LNCAP (cell line): ENCODE results near the gene VWA7.

ENCODE experiments used
- CTCF ChIP-seq: fragments of 450-650 bp; IDR thresholded peaks from 2 replicates; pipeline ENCODE4 v1.5.1; 2017; ENCODE audit warnings: mild to moderate bottlenecking

VWA7 gene

GRCh38 chr6:31771992-31772358 lies 5.2 kb downstream of the VWA7 start:
- no peak for TF ChIP-seq CTCF

- TF ChIP-seq CTCF = no peak
Observed at GRCh38 chr6:31770860-31771259, 6.3 kb downstream of the VWA7 start.

GRCh38 chr6:31769684-31770371 lies 7.3 kb downstream of the VWA7 start:
- TF ChIP-seq CTCF = peak; percentile 80

GRCh38 chr6:31768363-31769257 lies 8.5 kb downstream of the VWA7 start:
- TF ChIP-seq CTCF = no peak

- TF ChIP-seq CTCF = no peak
Observed at GRCh38 chr6:31767096-31767645, 10.0 kb downstream of the VWA7 start.

- no peak for TF ChIP-seq CTCF
Observed at GRCh38 chr6:31765910-31766794, 11.0 kb downstream of the VWA7 start.

- no peak for TF ChIP-seq CTCF
Observed at GRCh38 chr6:31765559-31765909, 11.6 kb downstream of the VWA7 start.
